ENCODE data around the gene SLC11A2. TPM values are rescaled to one million over a fixed set of nuclear protein-coding genes. Genes with fewer than 3 reads are reported as not detected.

The SLC11A2 gene
- polyA plus RNA-seq, 1 of the 3 experiments (the other 2 are of a cell fraction) = 27.7 TPM

DNA sequence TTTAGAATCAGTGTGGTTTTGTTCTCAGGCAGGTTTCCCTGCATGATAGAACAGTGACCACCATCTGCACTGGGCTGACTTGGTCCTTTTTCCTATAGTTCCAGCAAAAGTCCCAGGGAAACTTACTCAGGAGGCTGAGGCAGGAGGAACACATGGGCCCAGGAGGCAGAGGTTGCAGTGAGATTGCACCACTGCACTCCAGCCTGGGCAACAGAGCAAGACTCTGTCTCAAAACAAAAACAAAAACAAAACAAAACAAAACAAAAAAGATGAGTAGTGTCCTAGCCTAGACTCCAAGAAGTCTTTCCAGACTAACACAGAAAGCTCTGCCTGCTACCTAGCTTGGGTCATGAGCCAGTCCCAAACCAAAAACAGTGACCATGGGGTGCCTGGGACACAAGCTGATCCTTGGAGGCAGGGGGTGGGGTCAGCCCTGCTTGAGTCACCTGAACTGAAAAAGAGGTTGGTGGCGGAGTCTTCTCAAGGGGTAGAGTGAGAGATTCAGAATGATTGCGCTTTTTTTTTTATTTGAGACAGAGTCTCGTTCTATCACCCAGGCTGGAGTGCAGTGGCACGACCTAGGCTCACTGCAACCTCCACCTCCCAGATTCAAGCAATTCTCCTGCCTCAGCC lies 7.4 kb upstream of the SLC11A2 start:
- ChIA-PET POLR2A (no interaction called here), CTCF (interaction anchor here (0.8 kb wide), 1 partner anchor 15 kb away, joined by 4 read pairs; the partner anchor contains the start of gene LETMD1)
- WGBS (ENCODE audit: low lambda C conversion rate) = 86% methylated on average over 4 of the region's 4 CpGs
- no peak for DNase-seq
- Histone ChIP-seq H3K4me3 (ENCODE audit: low read depth in 2 of 2, low read length in 1 of 2) (no peak overlapping the region), H3K79me2 (ENCODE audit: insufficient read depth) (no peaks in the 10 kb centered on the region), H4K20me1 (ENCODE audit: insufficient read depth) (no peaks in the 10 kb centered on the region), H3K4me2 (no peak overlapping the region), H3K36me3 (replicated peaks in 1 of 2; ENCODE audit: control insufficient read depth in 1 of 2, insufficient read depth in 2 of 2, low read length in 1 of 2) (no peaks in the 10 kb centered on the region), H3K27me3 (ENCODE audit: insufficient read depth) (no peaks in the 10 kb centered on the region), H3K27ac (ENCODE audit: low read depth in 2 of 2, low read length in 1 of 2) (no peak overlapping the region), H3F3A (replicated peaks; ENCODE audit: insufficient read depth) (peaks cover 8% of the 10 kb centered on the region), H3K9me2 (no peaks in the 10 kb centered on the region), H3K9me3 (no peaks in the 10 kb centered on the region), H3K4me1 (ENCODE audit: control insufficient read depth in 1 of 2, insufficient read depth in 2 of 2, low read depth in 1 of 2, low read length in 1 of 2) (0 out of 4 replicates have a peak, but pooled peaks cover 0 to under 1% of the 10 kb centered on the region in 2 experiments), H2AFZ (ENCODE audit: low read depth) (no peak overlapping the region), H3K9ac (no peak overlapping the region)
- TF ChIP-seq, protein P1, sequence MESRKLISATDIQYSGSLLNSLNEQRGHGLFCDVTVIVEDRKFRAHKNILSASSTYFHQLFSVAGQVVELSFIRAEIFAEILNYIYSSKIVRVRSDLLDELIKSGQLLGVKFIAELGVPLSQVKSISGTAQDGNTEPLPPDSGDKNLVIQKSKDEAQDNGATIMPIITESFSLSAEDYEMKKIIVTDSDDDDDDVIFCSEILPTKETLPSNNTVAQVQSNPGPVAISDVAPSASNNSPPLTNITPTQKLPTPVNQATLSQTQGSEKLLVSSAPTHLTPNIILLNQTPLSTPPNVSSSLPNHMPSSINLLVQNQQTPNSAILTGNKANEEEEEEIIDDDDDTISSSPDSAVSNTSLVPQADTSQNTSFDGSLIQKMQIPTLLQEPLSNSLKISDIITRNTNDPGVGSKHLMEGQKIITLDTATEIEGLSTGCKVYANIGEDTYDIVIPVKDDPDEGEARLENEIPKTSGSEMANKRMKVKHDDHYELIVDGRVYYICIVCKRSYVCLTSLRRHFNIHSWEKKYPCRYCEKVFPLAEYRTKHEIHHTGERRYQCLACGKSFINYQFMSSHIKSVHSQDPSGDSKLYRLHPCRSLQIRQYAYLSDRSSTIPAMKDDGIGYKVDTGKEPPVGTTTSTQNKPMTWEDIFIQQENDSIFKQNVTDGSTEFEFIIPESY (IDR thresholded peaks at IDR 0.05; ENCODE audit: borderline replicate concordance, low read depth) = no peak
- TF ChIP-seq, protein P2, sequence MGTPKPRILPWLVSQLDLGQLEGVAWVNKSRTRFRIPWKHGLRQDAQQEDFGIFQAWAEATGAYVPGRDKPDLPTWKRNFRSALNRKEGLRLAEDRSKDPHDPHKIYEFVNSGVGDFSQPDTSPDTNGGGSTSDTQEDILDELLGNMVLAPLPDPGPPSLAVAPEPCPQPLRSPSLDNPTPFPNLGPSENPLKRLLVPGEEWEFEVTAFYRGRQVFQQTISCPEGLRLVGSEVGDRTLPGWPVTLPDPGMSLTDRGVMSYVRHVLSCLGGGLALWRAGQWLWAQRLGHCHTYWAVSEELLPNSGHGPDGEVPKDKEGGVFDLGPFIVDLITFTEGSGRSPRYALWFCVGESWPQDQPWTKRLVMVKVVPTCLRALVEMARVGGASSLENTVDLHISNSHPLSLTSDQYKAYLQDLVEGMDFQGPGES (IDR thresholded peaks at IDR 0.05; ENCODE audit: low read depth, low read length) = no peak
- no peak for TF ChIP-seq TCF12 (IDR thresholded peaks at IDR 0.05)
- TF ChIP-seq TEAD4 (IDR thresholded peaks at IDR 0.05; ENCODE audit: borderline replicate concordance, insufficient read depth) = no peak
- no peak for TF ChIP-seq POLR2AphosphoS5 (IDR thresholded peaks at IDR 0.05; ENCODE audit: low read depth, low read length)
- no peak for TF ChIP-seq RAD21 (IDR thresholded peaks at IDR 0.05; ENCODE audit: low read length)
- TF ChIP-seq RFX5 (IDR thresholded peaks at IDR 0.05; ENCODE audit: low read length) = no peak
- TF ChIP-seq, protein P3, sequence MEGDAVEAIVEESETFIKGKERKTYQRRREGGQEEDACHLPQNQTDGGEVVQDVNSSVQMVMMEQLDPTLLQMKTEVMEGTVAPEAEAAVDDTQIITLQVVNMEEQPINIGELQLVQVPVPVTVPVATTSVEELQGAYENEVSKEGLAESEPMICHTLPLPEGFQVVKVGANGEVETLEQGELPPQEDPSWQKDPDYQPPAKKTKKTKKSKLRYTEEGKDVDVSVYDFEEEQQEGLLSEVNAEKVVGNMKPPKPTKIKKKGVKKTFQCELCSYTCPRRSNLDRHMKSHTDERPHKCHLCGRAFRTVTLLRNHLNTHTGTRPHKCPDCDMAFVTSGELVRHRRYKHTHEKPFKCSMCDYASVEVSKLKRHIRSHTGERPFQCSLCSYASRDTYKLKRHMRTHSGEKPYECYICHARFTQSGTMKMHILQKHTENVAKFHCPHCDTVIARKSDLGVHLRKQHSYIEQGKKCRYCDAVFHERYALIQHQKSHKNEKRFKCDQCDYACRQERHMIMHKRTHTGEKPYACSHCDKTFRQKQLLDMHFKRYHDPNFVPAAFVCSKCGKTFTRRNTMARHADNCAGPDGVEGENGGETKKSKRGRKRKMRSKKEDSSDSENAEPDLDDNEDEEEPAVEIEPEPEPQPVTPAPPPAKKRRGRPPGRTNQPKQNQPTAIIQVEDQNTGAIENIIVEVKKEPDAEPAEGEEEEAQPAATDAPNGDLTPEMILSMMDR (IDR thresholded peaks at IDR 0.05) = no peak
- TF ChIP-seq MEF2A (IDR thresholded peaks at IDR 0.05; ENCODE audit: borderline replicate concordance, low read depth) = no peak
- TF ChIP-seq JUND (IDR thresholded peaks at IDR 0.05) = no peak
- no peak for TF ChIP-seq YY1 (IDR thresholded peaks at IDR 0.05; ENCODE audit: low read depth)
- no peak for TF ChIP-seq EZH2phosphoT487 (IDR thresholded peaks at IDR 0.05; ENCODE audit: borderline replicate concordance, low read depth)
- no peak for TF ChIP-seq CHD2 (IDR thresholded peaks at IDR 0.05; ENCODE audit: low read length, partially characterized antibody)
- TF ChIP-seq GABPA (IDR thresholded peaks at IDR 0.05; ENCODE audit: low read depth) = no peak
- TF ChIP-seq FOSL2 (IDR thresholded peaks at IDR 0.05; ENCODE audit: borderline replicate concordance, low read depth) = no peak
